ENCODE results near the gene TP73.

Gene TP73

DNA sequence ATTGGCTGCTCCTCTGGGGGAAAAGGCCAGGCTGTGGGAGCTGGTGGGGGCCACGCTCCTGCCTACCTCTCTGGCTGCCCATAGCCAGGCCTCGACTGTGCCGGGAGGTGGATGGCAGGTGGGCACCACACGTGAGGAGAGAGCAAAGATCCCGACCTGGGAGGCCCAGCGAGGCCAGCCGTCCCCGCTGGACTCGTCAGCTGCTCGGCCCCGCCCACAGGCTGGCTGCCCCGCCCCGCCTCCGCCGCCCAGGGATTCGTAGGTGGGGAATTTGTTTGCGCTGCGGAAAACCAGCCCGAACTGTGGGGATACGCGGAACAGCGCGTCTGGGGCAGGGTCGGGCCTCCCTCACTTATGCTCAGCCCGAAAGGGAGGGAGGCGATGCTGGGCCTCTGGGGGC, 31.7 kb downstream of the TP73 start:
- in situ Hi-C loops (cut with HindIII; ENCODE audit: low sequenced_read_pairs), result no loop called here

DNA sequence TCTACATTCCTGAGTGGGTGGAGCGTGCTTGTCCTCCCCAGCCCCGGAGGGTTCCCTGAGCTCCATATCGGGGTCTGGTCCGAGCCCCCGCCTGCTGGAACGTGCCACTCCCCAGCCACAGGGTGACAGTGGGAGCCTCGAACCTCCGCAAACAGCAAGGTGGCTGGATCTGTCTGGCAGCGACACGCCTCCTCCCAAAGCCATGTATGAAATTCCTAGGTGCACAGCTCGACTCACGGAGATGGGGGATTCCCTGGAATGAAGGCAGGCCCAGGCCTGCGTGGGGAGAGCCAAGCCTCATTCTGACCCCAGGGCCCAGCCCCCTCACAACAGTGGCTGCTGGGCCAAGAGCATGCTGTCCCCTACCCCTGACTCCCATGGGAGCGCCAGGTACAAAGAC, 32.9 kb downstream of the TP73 start:
- in situ Hi-C loops (cut with HindIII; ENCODE audit: low sequenced_read_pairs), result no loop called here

DNA sequence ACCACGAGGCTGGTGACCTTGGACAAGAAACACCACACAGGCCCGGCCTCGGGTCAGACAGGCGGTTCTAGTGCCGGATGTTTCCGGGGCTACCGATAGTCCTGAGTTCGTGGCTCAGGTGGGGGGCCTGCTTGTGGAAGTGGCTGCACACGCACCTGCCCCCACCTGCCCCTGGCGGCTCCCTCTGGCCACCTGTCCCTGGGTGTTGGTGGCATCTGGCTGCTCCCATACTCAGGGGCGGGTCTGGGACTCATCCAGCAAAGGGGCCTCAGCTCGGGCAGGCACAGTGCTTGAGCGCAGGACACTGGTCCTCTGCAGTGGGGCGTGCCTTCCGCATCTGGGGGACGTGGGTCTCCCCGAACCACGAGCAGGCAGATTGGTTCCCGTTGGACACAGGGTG, 33.6 kb downstream of the TP73 start:
- in situ Hi-C loops (cut with HindIII; ENCODE audit: low sequenced_read_pairs), result no loop called here

DNA sequence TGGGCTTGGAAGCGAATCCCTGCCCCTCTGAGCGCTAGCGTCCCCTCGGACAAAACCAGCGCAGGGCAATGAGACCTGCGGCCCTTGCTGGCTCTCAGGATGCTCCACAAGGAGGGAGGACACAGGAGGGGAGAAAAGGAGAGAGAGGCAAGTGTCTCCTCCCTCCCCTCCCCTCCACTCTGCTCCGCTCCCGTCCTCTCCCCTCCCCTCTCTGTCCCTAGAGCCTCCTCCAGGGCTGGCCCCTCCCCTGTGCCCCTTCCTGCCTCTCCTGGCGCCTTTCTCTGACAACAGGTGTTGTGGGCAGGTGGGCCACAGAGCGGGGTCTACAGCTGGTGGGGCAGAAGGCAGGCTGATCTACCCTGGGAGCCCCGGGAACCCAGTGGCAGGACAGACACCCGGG, 35.2 kb downstream of the TP73 start:
- in situ Hi-C loops (cut with HindIII; ENCODE audit: low sequenced_read_pairs), result no loop called here

DNA sequence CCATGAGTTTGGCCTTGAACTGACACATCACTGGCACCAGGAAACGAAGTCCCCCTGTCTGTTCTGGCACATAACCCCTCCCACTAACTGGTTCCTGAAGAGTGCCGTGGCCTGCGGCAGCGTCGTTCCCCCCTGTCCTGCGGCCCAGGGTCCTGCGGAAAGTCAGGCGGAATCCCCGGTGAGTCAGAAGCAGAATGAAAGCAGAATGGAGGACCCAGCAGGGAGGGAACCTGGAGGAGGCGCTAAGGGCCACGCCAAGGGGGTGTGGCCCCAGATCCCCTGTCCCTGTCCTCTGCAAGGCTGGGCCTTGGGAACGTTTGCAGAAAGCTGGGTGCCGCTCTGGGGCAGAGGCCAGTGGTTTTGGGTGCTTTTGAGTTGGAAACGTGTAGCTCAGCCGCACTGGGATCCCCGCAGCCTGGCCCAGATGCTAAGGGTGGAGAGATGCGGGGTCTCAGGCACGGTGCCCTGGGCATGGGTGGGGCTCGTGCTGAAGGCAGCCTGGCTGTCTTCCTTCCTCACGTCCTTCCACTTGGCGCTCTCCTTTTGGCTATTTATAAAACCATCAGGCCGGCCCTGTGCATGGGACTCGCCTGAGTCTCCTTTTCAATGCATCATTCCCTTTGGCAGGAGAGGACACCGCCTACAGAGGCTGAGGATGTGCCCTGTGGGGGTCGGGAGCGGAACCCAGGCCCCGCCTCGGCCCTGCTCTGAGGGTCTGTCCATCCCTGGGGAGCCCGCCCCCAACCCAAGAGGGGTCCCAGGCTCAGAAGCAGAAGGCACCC, 36.2 kb downstream of the TP73 start:
- in situ Hi-C loops (cut with HindIII; ENCODE audit: low sequenced_read_pairs), result no loop called here

DNA sequence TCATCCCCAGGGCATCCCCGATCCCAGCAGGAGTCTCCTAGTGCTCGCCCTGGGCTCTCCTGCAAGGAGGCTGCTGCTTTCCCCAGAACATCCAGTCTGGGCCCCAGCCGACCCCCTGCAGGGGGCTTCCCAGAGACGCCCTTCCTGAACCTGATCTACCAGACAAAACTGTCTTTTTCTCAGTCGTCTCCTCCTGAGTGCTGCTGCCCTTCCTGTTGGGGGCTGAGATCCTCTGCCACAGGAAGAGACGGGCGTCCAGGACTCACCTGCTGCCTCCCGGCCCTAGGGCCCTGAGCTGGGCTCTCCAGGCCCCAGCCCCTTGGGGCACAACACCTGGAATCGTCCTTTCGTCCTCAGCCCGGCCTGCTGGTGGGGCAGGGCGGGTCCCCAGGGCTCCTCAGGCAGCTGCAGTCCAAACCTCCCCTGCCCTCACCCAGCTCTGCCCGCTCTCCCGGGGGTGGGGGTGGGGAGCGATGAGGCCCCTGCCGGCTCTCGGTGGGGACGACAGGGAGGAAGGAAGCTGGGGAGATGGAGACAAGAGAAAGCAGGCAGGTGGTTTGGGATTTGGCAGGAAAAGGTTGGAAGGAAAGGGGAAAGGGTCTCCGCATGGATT, 36.9 kb downstream of the TP73 start:
- in situ Hi-C loops (cut with HindIII; ENCODE audit: low sequenced_read_pairs), result no loop called here

DNA sequence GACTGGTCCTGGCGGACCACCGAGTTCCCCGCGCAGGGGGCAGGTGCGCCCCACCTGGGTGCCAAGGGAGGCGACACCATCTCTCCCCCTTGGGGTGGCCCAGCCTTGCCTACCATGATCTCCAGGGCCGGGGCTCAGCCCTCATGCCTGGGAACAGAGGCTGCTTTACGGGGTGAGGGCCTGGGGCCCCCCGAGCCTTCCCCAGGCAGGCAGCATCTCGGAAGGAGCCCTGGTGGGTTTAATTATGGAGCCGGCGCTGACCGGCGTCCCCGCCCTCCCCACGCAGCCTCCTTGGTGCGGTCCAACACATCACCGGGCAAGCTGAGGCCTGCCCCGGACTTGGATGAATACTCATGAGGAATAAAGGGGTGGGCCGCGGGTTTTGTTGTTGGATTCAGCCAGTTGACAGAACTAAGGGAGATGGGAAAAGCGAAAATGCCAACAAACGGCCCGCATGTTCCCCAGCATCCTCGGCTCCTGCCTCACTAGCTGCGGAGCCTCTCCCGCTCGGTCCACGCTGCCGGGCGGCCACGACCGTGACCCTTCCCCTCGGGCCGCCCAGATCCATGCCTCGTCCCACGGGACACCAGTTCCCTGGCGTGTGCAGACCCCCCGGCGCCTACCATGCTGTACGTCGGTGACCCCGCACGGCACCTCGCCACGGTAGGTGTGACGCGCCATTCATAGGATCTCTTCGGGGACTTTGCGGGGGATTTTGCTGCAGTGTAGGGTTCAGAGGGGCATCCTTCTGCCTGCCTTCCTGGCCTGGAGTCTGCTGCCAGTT, 38.2 kb downstream of the TP73 start:
- in situ Hi-C loops (cut with HindIII; ENCODE audit: low sequenced_read_pairs), result no loop called here

DNA sequence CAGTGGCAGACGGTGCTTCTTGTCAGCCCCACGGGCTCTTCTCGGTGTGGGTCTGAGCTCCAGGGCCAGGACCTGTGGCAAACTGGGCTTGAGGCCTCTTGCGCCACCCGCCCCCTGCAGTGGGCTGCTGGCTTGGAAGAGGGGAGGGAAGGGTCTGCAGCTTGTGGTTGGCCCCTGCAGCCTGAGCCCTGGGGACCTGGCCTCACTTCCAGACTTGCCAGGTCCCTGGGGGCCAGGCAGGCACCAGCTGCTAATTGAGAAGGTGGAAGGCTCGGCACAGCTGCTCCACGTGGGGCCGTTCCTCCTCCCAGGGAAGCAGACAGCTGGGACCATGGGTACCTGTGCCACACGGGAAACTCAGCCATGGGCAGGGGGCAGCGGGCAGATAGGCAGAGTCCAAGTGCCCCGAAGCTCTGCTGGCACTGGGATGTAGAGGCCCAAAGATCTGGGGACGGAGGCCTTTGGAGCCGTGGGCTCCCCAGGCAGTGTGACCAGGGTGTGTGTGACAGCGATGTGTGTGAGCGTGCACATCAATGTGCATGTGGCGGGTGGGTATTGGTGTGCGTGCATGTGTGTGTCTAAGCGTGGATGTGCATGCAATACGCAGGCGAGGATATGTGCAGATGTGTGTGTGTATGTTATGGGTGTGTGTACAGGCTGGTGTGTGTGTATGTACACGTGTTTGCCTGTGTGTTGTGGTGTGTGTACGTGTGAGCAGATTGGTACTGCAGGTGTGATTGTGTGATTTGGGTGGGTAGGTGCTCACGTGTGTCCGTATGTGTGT, 39.3 kb downstream of the TP73 start:
- in situ Hi-C loops (cut with HindIII; ENCODE audit: low sequenced_read_pairs), result no loop called here

DNA sequence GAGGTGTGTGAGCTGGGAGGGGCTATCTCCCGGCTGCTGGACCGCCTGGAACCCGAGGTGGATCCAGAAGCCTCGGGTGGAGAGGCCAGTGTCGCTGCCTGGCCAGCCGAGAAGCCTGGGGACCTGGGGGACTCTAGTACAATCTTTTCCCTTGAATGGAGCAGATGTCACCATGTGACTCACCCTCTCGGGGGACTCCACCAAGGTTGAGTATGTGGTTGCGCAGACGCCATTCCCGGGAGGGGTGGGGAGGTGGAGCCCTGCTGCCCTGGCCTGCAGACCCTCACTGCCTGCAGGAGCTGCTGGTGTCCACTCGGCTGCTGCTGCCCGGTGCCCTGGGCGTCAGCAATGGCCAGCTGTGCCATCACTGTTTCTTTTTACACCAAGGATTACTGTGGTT, 40.3 kb downstream of the TP73 start:
- in situ Hi-C loops (cut with HindIII; ENCODE audit: low sequenced_read_pairs), result no loop called here

DNA sequence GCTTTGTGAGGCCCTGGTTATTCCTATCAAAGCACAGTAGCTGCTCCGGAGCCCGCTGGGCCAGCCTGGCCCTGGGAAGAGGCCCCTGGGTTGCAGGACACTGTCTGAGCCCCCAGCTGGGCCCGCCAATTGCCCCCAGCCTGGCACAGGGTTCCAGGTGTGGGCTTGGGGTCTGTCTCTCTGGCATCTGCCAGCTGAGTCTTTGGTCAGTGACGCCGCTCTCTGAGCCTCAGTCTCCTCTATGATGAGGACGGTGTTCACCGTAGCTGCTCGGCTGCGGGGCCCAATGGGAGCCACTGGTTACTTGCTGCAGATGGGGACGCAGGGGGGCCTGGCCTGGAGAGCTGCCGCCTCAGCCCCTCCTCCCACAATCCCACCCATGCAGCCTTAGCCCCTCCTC, 41.0 kb downstream of the TP73 start:
- in situ Hi-C loops (cut with HindIII; ENCODE audit: low sequenced_read_pairs), result no loop called here

DNA sequence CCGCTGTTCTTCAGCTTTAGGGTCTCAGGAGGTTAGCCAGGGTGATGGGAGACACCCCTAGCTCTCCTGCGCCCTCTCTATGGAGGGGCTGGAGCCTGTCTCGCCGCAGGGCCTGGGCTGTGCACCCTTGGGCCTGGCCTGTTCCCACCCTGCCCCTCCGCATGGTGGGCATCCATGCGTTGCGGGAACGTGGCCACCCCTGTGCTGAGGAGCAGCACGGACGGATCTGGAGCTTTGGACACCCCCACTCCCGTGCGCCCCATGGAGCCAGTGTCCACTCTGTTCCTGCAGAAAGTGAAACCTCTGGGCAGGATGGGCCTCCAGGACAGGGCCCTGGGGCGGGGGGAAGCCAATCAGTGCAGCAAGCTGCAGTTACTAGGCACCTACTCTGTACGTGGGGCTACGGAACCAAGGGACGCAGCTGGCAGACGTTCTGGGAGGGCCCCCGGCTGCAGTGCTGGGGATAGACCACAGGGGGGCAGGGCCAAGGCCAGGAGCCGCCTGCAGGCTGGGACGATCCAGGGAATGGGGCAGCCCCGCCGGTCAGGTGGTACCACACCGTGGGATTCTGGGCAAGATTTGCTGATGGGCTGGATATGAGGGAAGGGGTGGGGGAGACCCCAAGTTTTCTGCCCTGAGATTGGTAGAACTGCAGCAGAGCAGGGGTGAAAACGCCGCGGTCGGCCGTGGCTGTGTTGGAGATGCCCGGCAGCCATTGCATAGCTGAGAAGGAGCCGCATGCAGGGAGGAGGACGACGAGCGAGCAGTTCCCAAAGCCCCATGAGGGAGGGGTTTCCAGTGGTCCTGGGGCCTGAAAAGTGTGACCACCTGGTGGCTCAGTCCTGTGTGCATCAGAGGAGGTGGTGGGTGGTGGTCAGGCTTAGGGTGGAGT, 43.3 kb downstream of the TP73 start:
- in situ Hi-C loops (cut with HindIII; ENCODE audit: low sequenced_read_pairs), result no loop called here

DNA sequence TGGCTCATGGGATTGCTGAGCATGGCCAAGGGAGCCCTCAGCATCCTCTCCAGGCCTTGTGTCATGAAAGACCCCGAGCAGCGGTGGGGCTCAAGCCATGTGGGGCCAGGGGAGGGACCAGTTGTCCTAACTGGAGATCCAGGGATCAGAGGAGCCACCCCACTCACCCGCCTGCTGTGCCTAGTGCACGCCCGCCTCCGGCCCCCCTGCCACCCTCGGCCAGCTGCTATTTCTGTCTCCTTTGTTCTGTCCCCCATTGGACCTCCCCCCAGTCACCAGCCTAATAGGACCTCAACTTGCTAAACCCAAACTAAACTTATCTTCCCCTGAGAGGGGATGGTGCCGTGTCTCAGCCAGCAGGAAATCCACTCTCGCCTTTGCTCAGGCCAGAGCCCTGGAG, 44.4 kb downstream of the TP73 start:
- in situ Hi-C loops (cut with HindIII; ENCODE audit: low sequenced_read_pairs), result no loop called here

DNA sequence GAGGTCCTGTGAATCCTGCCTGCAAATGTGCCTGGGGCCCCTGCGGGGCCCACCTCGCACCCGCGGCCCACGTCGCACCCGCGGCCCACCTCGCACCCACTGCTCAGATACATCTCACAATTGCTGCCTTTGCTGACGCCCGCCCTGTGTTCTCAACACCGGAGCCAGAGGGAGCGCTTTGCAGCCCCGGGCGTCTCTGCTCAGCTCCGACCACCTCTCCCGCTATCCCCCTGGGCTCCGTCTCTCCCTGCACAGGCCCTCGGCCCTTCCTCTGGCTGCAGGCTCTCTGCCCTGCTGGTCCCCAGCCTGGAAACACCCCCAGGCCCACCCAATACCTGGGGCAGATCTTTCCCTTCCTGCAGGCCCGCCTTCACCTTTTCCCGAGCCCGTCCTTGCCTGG, 44.8 kb downstream of the TP73 start:
- in situ Hi-C loops (cut with HindIII; ENCODE audit: low sequenced_read_pairs), result no loop called here

DNA sequence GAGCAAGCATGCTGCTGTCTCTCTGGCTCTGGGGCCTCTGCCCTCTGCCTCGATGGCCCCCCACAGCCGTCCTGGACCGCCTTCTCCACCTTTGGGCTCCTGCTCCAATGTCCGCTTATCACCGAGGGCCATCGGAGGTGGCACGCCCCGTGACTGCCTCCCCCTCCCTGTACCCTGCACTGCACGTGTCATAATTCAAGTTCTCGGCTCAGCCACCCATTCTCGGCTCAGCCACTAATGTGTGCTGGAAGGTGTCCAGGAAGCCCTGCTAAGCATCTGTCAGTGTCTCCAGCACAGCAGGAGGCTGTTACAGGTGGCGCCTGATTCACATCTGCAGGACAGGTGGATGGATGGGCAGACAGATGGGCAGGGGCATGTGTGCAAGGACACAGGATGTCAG, 45.5 kb downstream of the TP73 start:
- in situ Hi-C loops (cut with HindIII; ENCODE audit: low sequenced_read_pairs), result no loop called here

DNA sequence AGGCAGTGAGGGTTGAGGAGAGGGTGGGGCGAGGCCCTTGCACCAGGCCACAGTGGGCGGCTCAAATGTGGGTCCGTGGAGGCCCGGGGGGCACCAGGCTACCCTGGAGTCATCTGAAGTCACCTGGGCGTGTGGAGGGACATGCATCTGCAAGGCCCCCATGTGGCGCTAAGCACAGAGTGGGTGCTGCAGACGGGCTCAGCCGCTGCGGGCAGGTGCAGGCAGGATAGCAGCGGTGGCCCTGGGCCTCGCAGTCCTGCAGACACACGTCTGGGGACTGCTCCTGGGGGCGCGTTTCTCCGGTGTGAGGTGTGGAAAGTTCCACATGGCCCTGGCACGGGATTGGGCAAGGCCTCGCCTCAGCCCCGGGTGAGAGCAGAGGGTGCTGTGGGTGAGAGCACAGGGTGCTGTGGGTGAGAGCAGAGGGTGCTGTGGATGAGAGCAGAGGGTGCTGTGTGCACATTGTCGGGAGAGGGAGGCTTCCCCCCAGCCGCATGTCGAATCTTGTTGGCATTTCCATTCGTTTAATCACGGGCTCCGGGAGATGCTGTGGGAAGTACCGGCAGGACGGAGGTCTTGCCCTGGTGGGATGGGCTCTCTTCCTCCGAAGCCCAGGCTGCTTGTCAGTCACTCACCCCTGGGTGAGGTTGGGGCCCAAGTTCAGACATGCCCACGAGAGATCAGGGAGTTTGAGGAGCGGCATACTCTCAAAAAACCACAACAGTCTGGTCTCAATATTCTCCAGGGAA, 46.5 kb downstream of the TP73 start:
- in situ Hi-C loops (cut with HindIII; ENCODE audit: low sequenced_read_pairs), result no loop called here

DNA sequence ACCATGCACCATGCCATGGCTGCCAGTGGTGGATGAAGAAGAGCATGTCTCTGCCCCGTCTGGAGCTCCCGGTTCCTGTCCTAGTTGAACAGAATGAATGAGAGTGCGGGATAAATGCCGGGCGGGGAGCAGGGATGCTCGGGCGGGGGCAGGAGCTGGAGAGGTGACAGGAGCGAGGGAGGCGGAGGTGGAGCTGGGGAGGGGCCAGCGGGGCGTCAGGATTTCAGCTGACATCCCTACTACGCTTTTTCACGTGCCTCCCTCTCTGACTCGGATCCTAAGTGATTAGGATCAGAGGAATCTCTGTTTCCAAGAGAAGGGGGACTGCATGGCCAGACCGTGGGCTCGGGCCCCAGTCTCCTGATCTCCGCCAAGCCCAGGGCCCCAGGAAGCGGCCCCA, 47.3 kb downstream of the TP73 start:
- in situ Hi-C loops (cut with HindIII; ENCODE audit: low sequenced_read_pairs), result no loop called here

DNA sequence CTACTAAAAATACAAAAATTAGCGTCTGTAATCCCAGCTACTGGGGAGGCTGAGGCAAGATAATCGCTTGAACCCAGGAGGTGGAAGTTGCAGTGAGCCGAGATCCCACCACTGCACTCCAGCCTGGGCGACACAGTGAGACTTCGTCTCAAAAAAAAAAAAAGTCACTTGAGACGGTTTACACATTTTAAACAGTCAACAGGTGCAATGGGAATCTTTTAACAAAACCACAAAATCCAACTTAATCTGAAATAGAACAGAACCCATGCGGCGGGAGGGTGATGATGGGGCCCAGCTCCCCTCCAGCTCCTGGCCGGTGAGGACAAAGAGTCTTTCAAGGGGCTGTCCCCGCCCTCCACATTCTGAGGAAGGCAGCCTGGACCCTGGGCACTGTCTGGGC, 48.3 kb downstream of the TP73 start:
- in situ Hi-C loops (cut with HindIII; ENCODE audit: low sequenced_read_pairs), result no loop called here

DNA sequence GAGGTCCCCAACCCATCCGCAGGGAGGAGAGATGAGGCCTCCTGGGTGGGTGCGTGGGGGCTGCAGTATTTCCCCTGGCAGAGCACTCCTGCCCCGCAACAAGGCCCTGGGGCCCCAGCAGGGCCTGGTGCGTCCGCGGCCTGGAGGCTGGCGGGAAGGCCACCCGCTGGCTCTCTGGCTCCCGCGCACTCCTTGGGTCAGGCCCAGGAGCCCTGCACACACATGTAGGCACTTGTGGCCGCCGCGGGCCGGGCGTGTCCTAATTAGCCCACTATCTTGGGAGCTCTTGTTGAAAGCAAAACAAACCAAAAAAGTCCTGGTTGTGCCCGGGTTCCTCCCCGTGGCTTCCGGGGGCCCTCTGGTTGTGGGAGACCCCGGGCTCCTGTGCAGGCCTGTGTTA, 50.2 kb downstream of the TP73 start:
- in situ Hi-C loops (cut with HindIII; ENCODE audit: low sequenced_read_pairs), result no loop called here

DNA sequence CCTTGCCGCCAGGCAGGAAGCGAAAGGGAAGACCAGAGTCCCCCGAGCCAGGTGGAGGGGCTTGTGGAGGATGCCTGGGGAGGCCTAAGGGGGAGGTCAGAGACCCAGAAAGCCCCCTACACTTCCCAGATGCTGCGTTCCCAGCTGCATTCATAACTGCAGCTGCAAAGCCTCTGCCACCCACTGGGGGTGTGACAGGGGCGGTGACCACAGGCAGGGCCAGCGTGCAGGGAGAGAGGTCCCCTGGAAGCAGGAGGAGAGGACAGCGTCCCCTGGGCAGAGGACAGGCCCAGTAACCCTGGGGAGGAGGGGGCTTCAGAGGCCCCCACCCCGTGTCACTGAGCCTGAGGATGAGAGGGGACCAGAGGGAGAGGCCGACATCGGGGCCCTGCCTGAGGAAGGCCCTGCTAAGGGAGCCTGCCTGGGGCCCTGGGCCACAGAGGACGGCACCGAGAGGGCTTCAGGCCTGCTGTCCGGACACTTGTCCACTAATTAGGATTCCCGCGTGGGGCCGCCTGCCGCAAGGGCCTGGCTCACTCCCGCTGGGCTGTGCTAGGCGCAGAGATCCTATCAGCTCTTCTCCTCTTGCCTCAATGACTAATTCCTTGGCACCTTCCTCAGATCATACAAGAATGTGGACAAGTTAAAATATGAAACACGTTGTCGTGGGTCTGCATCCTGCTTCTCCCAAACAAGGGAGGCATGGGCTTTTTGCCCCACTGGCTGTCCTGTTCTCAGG, 50.8 kb downstream of the TP73 start:
- in situ Hi-C loops (cut with HindIII; ENCODE audit: low sequenced_read_pairs), result no loop called here
